HG02571 (cell line): Measurements from ENCODE around the gene SERPINB7.

ENCODE experiments used
- ATAC-seq: cut with Tn5 transposase; IDR thresholded peaks from one replicate; pipeline ENCODE4 v1.9.1; 2021; ENCODE audit warnings: mild to moderate bottlenecking, moderate library complexity; ENCODE audit not compliant: unreplicated experiment

SERPINB7 gene

GRCh38 chr18:63837590-63837989 is 62.4 kb downstream of the SERPINB7 start:
- no peak for ATAC-seq

- no peak for ATAC-seq
These were observed 67.8 kb downstream of the SERPINB7 start for GRCh38 chr18:63843008-63843407.

- ATAC-seq = no peak
These were observed 69.0 kb downstream of the SERPINB7 start for GRCh38 chr18:63844254-63844653.

GRCh38 chr18:63848159-63848558 is 72.9 kb downstream of the SERPINB7 start:
- no peak for ATAC-seq

- no peak for ATAC-seq
These were observed 74.8 kb downstream of the SERPINB7 start for GRCh38 chr18:63850020-63850419.

GRCh38 chr18:63850636-63851035 is 75.4 kb downstream of the SERPINB7 start:
- ATAC-seq = no peak
